ENCODE data around the gene TOX2.
A peak's percentile ranks its signal among the peaks of the same experiment; 100 is the strongest.
"Not testable (repeated sequence)": the region's sequence is repeated elsewhere in the genome, so short reads cannot be mapped to it uniquely, and the experiment has no call there.

The TOX2 gene

DNA sequence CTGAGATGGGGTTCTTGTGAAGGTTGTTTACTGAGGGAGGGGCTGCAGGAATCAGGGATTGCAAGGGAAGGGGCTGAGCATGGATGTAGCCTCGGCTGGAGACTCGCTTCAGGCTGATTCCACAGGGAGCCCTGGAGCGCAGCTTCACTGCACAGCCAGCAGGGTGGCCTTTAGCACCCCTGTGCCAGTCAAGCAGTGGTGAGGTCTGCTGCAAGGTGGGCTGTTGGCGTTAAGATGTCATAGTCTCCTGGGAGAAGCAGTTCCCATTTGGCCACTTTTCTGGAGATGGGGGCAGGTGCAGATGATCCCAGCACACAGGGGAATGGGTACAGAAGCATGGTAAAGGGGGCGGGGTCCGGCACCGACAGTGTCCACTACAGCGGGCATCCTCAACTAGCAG, 126.3 kb downstream of the TOX2 start:
- DNase-seq (ENCODE audit: low read depth): no peak
- Histone ChIP-seq H3K36me3 (ENCODE audit: control insufficient read depth, insufficient read depth, low read length, severe bottlenecking) (no peaks in the 10 kb centered on the region), H3K4me3 (ENCODE audit: low read length) (no peak overlapping the region), H3K27me3 (replicated peaks; ENCODE audit: control insufficient read depth, insufficient read depth, low read length) (peaks cover 42% of the 10 kb centered on the region), H3K9me3 (ENCODE audit: control insufficient read depth, low read length) (no peaks in the 10 kb centered on the region), H3K9ac (ENCODE audit: low read length) (no peak overlapping the region), H3K4me1 (ENCODE audit: control insufficient read depth, insufficient read depth, low read length) (no peaks in the 10 kb centered on the region)

GRCh38 chr20:44044712-44045111, 130.1 kb downstream of the TOX2 start:
- not testable (repeated sequence) for H3K4me1 ChIP-seq (ENCODE audit: control insufficient read depth, insufficient read depth, low read length); H3K4me3 ChIP-seq (ENCODE audit: low read length); DNase-seq (ENCODE audit: low read depth); H3K9me3 ChIP-seq (ENCODE audit: control insufficient read depth, low read length); H3K36me3 ChIP-seq (ENCODE audit: control insufficient read depth, insufficient read depth, low read length, severe bottlenecking); H3K9ac ChIP-seq (ENCODE audit: low read length)
- H3K27me3 ChIP-seq (replicated peaks; ENCODE audit: control insufficient read depth, insufficient read depth, low read length): peaks cover 16% of the 10 kb centered on the region

GRCh38 chr20:44050327-44050726, 135.7 kb downstream of the TOX2 start:
- H3K27me3 ChIP-seq (replicated peaks; ENCODE audit: control insufficient read depth, insufficient read depth, low read length): peaks cover 2% of the 10 kb centered on the region
- H3K9ac ChIP-seq (ENCODE audit: low read length): no peak overlapping the region
- DNase-seq (ENCODE audit: low read depth): no peak
- H3K36me3 ChIP-seq (ENCODE audit: control insufficient read depth, insufficient read depth, low read length, severe bottlenecking): no peaks in the 10 kb centered on the region
- no peaks in the 10 kb centered on the region for H3K9me3 ChIP-seq (ENCODE audit: control insufficient read depth, low read length)
- no peak overlapping the region for H3K4me3 ChIP-seq (ENCODE audit: low read length)
- no peaks in the 10 kb centered on the region for H3K4me1 ChIP-seq (ENCODE audit: control insufficient read depth, insufficient read depth, low read length)

GRCh38 chr20:44050925-44051660, 136.4 kb downstream of the TOX2 start:
- no peaks in the 10 kb centered on the region for H3K9me3 ChIP-seq (ENCODE audit: control insufficient read depth, low read length)
- DNase-seq (ENCODE audit: low read depth): no peak

DNA sequence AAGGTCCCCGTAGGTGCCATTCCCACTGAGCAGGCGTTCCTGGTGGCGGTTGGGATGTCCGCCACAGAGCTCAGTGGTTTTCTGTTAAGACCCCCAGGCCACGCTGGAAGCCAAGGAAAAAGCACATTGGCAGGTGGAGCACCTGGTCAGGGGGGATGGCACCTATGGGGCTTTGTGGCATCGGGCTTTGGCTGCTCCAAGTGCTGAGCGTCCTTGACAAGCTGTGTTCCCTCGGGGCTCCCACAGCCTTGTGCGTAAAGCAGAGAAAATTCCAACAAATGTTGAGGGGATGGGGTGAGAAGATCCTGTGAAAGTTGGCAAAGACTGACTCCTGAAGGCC, 137.0 kb downstream of the TOX2 start:
- H3K36me3 ChIP-seq (ENCODE audit: control insufficient read depth, insufficient read depth, low read length, severe bottlenecking): no peaks in the 10 kb centered on the region
- no peak overlapping the region for H3K9ac ChIP-seq (ENCODE audit: low read length)
- no peaks in the 10 kb centered on the region for H3K4me1 ChIP-seq (ENCODE audit: control insufficient read depth, insufficient read depth, low read length)
- H3K4me3 ChIP-seq (ENCODE audit: low read length): no peak overlapping the region
- DNase-seq (ENCODE audit: low read depth): no peak
- no peaks in the 10 kb centered on the region for H3K27me3 ChIP-seq (replicated peaks; ENCODE audit: control insufficient read depth, insufficient read depth, low read length)
- no peaks in the 10 kb centered on the region for H3K9me3 ChIP-seq (ENCODE audit: control insufficient read depth, low read length)

More at GRCh38 chr20:44050925-44051660, 136.4 kb downstream of the TOX2 start:
- no peaks in the 10 kb centered on the region for H3K4me1 ChIP-seq (ENCODE audit: control insufficient read depth, insufficient read depth, low read length)
- H3K36me3 ChIP-seq (ENCODE audit: control insufficient read depth, insufficient read depth, low read length, severe bottlenecking): no peaks in the 10 kb centered on the region
- H3K4me3 ChIP-seq (ENCODE audit: low read length): no peak overlapping the region
- no peak overlapping the region for H3K9ac ChIP-seq (ENCODE audit: low read length)
- H3K27me3 ChIP-seq (replicated peaks; ENCODE audit: control insufficient read depth, insufficient read depth, low read length): no peaks in the 10 kb centered on the region

- H3K9ac ChIP-seq (ENCODE audit: low read length): no peak overlapping the region
- DNase-seq (ENCODE audit: low read depth): no peak
- H3K9me3 ChIP-seq (ENCODE audit: control insufficient read depth, low read length): no peaks in the 10 kb centered on the region
- no peaks in the 10 kb centered on the region for H3K4me1 ChIP-seq (ENCODE audit: control insufficient read depth, insufficient read depth, low read length)
- no peak overlapping the region for H3K4me3 ChIP-seq (ENCODE audit: low read length)
- no peaks in the 10 kb centered on the region for H3K27me3 ChIP-seq (replicated peaks; ENCODE audit: control insufficient read depth, insufficient read depth, low read length)
- no peaks in the 10 kb centered on the region for H3K36me3 ChIP-seq (ENCODE audit: control insufficient read depth, insufficient read depth, low read length, severe bottlenecking)
These were observed 137.5 kb downstream of the TOX2 start for GRCh38 chr20:44052166-44052565.

DNA sequence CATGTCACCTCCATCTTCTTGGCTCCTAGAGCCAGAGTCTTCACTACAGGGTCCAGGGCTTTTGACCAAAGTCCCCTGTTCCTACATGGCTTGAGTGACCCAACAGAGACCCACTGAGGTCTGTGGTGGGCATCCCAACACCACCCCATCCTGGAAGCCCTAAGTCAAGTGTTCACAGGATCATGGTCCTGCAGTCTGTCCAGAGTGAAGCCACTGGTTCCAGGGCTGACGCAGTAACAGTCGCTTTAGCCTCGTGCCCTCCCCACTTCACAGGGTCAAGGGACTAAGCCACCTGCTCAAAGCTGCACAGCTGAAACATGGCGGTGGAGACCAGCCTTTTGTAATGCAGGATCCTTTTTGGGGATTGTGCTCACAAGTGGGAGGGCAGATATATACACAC, 138.4 kb downstream of the TOX2 start:
- Histone ChIP-seq H3K27me3 (replicated peaks; ENCODE audit: control insufficient read depth, insufficient read depth, low read length) (no peaks in the 10 kb centered on the region), H3K4me1 (ENCODE audit: control insufficient read depth, insufficient read depth, low read length) (no peaks in the 10 kb centered on the region), H3K36me3 (ENCODE audit: control insufficient read depth, insufficient read depth, low read length, severe bottlenecking) (no peaks in the 10 kb centered on the region), H3K9me3 (ENCODE audit: control insufficient read depth, low read length) (no peaks in the 10 kb centered on the region), H3K9ac (ENCODE audit: low read length) (no peak overlapping the region), H3K4me3 (ENCODE audit: low read length) (no peak overlapping the region)
- no peak for DNase-seq (ENCODE audit: low read depth)

DNA sequence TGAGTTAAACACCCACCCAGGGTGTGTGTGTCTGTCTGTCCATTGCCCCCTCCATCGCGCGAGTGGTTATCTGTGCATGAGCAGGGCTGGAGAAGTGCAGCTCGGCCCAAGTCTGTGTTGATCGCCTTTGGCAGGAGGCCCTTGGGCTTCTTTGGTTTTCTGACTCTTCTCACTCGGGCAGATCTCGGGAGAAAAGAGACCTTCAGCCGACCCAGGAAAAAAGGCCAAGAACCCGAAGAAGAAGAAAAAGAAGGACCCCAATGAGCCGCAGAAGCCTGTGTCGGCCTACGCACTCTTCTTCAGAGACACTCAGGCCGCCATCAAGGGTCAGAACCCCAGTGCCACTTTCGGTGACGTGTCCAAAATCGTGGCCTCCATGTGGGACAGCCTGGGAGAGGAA, 139.5 kb downstream of the TOX2 start:
- Histone ChIP-seq H3K4me3 (ENCODE audit: low read length) (no peak overlapping the region), H3K36me3 (ENCODE audit: control insufficient read depth, insufficient read depth, low read length, severe bottlenecking) (no peaks in the 10 kb centered on the region), H3K4me1 (ENCODE audit: control insufficient read depth, insufficient read depth, low read length) (no peaks in the 10 kb centered on the region), H3K9me3 (ENCODE audit: control insufficient read depth, low read length) (no peaks in the 10 kb centered on the region), H3K27me3 (replicated peaks; ENCODE audit: control insufficient read depth, insufficient read depth, low read length) (no peaks in the 10 kb centered on the region), H3K9ac (ENCODE audit: low read length) (no peak overlapping the region)
- no peak for DNase-seq (ENCODE audit: low read depth)

DNA sequence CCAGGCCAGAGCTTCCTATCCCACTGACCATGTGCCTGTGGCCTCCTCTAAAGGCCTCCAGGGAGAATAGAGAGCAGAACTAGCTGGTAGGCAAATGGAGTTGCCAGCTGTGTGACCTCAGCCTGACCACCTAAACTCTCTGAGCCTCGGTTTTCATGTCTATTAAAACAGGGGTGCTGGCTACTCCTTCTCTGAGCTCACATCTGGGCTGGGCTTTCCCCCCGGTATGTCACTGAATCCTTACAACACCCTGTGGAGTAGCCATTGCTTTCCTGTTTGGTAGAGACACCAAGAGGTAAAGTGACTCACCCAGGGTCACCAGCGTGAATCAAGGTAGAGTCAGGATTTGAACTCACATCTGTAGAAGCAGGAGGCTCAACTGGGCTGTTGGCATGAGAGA, 140.2 kb downstream of the TOX2 start:
- Histone ChIP-seq H3K4me1 (ENCODE audit: control insufficient read depth, insufficient read depth, low read length) (no peaks in the 10 kb centered on the region), H3K4me3 (ENCODE audit: low read length) (no peak overlapping the region), H3K9ac (ENCODE audit: low read length) (no peak overlapping the region), H3K27me3 (replicated peaks; ENCODE audit: control insufficient read depth, insufficient read depth, low read length) (no peaks in the 10 kb centered on the region), H3K36me3 (ENCODE audit: control insufficient read depth, insufficient read depth, low read length, severe bottlenecking) (no peaks in the 10 kb centered on the region), H3K9me3 (ENCODE audit: control insufficient read depth, low read length) (no peaks in the 10 kb centered on the region)
- no peak for DNase-seq (ENCODE audit: low read depth)

DNA sequence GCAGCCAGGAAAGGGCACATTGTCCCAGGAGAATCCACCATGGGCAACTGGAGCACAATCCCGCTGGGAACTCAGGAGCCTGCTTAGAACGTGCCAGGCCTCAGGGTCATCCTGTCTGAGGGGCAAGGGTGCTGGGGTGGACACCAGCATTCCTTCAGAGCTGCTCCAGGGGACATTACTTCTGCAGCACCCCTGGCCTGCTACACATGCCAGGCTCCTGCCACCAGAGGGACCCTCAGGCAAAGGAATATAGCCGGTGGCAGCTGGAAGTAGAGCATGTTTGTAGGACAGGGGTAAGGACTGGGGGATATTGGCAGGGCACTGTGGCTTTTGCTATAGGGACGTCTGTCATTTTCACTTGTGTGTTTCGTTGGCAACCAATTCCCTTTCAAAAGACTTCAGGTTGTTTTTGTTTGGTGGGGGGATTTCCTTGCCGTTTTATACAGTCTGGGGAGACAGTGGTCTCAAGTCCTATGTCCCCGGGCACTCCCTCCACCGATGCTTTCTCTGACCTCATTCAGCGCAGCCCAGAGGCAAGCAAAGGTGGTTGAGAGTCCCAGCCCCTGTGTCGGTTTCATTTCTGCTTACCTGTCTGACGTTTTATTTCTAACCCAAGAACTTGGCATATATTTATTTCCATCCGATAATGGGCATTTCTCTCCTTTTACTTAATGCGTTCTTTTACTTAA, 141.5 kb downstream of the TOX2 start:
- no peaks in the 10 kb centered on the region for H3K27me3 ChIP-seq (replicated peaks; ENCODE audit: control insufficient read depth, insufficient read depth, low read length)
- H3K9me3 ChIP-seq (ENCODE audit: control insufficient read depth, low read length): no peaks in the 10 kb centered on the region
- no peaks in the 10 kb centered on the region for H3K36me3 ChIP-seq (ENCODE audit: control insufficient read depth, insufficient read depth, low read length, severe bottlenecking)
- H3K4me1 ChIP-seq (ENCODE audit: control insufficient read depth, insufficient read depth, low read length): no peaks in the 10 kb centered on the region
- H3K9ac ChIP-seq (ENCODE audit: low read length): no peak overlapping the region
- no peak for DNase-seq (ENCODE audit: low read depth)
- H3K4me3 ChIP-seq (ENCODE audit: low read length): no peak overlapping the region

DNA sequence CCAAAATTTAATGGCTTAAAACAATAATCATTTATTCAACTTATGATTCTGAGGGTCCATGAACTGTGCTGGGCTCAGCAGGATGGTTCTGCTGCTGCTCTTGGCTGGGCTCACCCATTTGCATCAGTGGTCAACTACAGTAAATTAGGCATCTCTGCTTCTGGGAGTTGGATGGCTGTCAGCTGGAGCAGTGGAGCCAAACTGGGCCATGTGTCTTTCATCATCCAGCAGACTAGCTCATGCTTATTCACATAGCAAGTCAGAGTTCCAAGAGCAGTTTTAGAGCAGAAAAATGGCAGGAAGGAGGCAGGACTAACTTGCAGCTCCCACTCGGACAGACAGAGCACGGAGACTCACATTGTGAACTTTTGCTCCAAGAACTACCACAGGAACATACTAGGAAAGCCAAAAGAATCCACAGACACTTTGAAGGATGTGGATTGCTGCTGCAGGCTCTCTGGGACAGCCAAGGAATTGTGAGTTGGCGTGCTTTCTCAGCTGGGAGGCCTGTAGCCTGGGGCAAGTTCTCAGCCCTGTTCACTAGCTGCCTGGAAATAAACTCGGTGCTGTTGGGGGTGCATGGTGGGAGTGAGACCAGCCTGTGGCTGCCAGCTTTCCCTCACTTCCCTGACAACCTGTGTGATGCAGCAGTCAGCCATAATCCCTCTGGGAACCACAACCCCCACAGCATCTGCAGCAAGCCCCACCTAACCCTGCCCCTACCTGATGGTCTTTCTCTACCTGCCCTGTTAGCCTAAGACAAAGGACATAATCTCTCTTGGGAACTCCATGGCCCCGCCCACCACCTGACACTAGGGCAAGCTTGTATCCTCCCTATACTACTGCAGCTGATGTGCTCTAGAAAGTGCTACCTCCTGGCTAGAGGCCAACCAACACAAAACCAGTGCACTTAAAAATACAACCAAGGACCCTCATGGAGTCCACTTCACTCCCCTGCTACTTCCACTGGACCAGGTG, 143.3 kb downstream of the TOX2 start:
- H3K9ac ChIP-seq (ENCODE audit: low read length): no peak overlapping the region
- H3K9me3 ChIP-seq (ENCODE audit: control insufficient read depth, low read length): no peaks in the 10 kb centered on the region
- no peaks in the 10 kb centered on the region for H3K4me1 ChIP-seq (ENCODE audit: control insufficient read depth, insufficient read depth, low read length)
- no peaks in the 10 kb centered on the region for H3K27me3 ChIP-seq (replicated peaks; ENCODE audit: control insufficient read depth, insufficient read depth, low read length)
- no peak overlapping the region for H3K4me3 ChIP-seq (ENCODE audit: low read length)
- no peaks in the 10 kb centered on the region for H3K36me3 ChIP-seq (ENCODE audit: control insufficient read depth, insufficient read depth, low read length, severe bottlenecking)
- DNase-seq (ENCODE audit: low read depth): peak; percentile 3
